GM12878 (cell line): Measurements from ENCODE around the gene CACNG4. TPM values are rescaled to one million over a fixed set of nuclear protein-coding genes. Genes with fewer than 3 reads are reported as not detected.

Experiments
- ATAC-seq: fragments of 200-7000 bp; cut with Tn5 transposase; 3 replicates; pipeline ENCODE4 v1.9.1; 2020; ENCODE audit warnings: mild to moderate bottlenecking, moderate library complexity
- BruUV-seq: library from RNA; stranded (reverse); fragments of 400-500 nt; replicated peaks from 2 replicates; lab custom pipeline; 2021; lab: Mats Ljungman, UMichigan
- CTCF ChIA-PET: fragments of 300-600 bp; sonication (Branson Sonifier 250); formaldehyde crosslinking; extraction: SDS; loops from one replicate; lab custom pipeline; 2021; ENCODE audit warnings: inconsistent platforms; lab: Yijun Ruan, JAX
- POLR2A ChIA-PET: fragments of 350-600 bp; formaldehyde crosslinking; extraction: SDS; loops from one replicate; lab custom pipeline; 2021; ENCODE audit warnings: inconsistent platforms; lab: Charles Lee
- RAD21 ChIA-PET: fragments of 300-600 bp; sonication (Branson Sonifier 250); formaldehyde crosslinking; loops from one replicate; lab custom pipeline; 2023; ENCODE audit warnings: antibody characterized with exemption; ENCODE audit not compliant: unreplicated experiment; lab: Charles Lee
- SMC1A ChIA-PET: fragments of 300-600 bp; sonication (Branson Sonifier 250); formaldehyde crosslinking; loops from one replicate; lab custom pipeline; 2023; ENCODE audit not compliant: unreplicated experiment, uncharacterized antibody; lab: Charles Lee
- DNase-seq: peaks from one replicate; pipeline ENCODE4 v3.0.0-alpha.2; 2011; ENCODE audit warnings: low read depth, low spot score
- FAIRE-seq: peaks from 3 replicates; lab custom pipeline; 2011; peaks lifted over from hg19 to GRCh38; lab: Jason Lieb, UNC
- H2AFZ ChIP-seq: 2 replicates; pipeline ENCODE4 v1.6.0; 2011; ENCODE audit warnings: low read depth, low read length, control low read depth; ENCODE audit not compliant: control insufficient read depth
- H3K27ac ChIP-seq: 2 replicates; pipeline ENCODE4 v1.5.1; 2011; ENCODE audit warnings: control low read depth; ENCODE audit not compliant: control insufficient read depth, insufficient read depth
- H3K27me3 ChIP-seq, 2 experiments: replicated peaks in 1 of 2; 2 replicates each; pipeline versions ENCODE4 v1.6.0 to v1.6.1; 2011; ENCODE audit warnings: low read length in 1 of 2; ENCODE audit not compliant: control insufficient read depth in 2 of 2, insufficient read depth in 2 of 2
- H3K36me3 ChIP-seq, 2 experiments: 2 replicates each; pipeline ENCODE4 v1.5.1; 2011; ENCODE audit warnings: low read length in 1 of 2; ENCODE audit not compliant: control insufficient read depth in 2 of 2, insufficient read depth in 2 of 2
- H3K4me1 ChIP-seq: 2 replicates; pipeline ENCODE4 v1.6.1; 2011; ENCODE audit warnings: mild to moderate bottlenecking, low read length, moderate library complexity, mixed read lengths; ENCODE audit not compliant: control insufficient read depth, insufficient read depth
- H3K4me2 ChIP-seq: 2 replicates; pipeline ENCODE4 v1.6.0; 2011; ENCODE audit warnings: control low read depth; ENCODE audit not compliant: control insufficient read depth, insufficient read depth
- H3K4me3 ChIP-seq: fragments of 200-600 bp; sonication (generic); 2 replicates; pipeline ENCODE4 v1.5.1; 2016
- H3K79me2 ChIP-seq: 2 replicates; pipeline ENCODE4 v1.6.0; 2011; ENCODE audit warnings: low read length; ENCODE audit not compliant: control insufficient read depth, insufficient read depth
- H3K9ac ChIP-seq: 2 replicates; pipeline ENCODE4 v1.8.0; 2011; ENCODE audit warnings: low read length, control low read depth, mixed read lengths; ENCODE audit not compliant: control insufficient read depth, insufficient read depth
- H3K9me3 ChIP-seq: replicated peaks from 3 replicates; pipeline ENCODE4 v1.5.1; 2011; ENCODE audit warnings: mild to moderate bottlenecking, low read length; ENCODE audit not compliant: control insufficient read depth, insufficient read depth
- H4K20me1 ChIP-seq: 2 replicates; pipeline ENCODE4 v1.6.0; 2011; ENCODE audit not compliant: control insufficient read depth, insufficient read depth
- CTCF ChIP-seq, 3 experiments: IDR thresholded peaks in 2 of 3; conservative IDR thresholded peaks in 1 of 3; 2 replicates each; pipeline ENCODE4 v1.5.1; 2011; ENCODE audit warnings: low read depth in 3 of 3, low read length in 3 of 3, mild to moderate bottlenecking in 3 of 3, control low read depth in 2 of 3, moderate library complexity in 2 of 3, inconsistent platforms in 1 of 3, mixed read lengths in 1 of 3; ENCODE audit not compliant: control insufficient read depth in 2 of 3, insufficient read depth in 1 of 3; ENCODE audit errors: extremely low read depth in 1 of 3
- IRF4 ChIP-seq: IDR thresholded peaks from 2 replicates; pipeline ENCODE4 v1.6.1; 2011; ENCODE audit warnings: low read depth, low read length
- LARP7 ChIP-seq: fragments of 450-650 bp; IDR thresholded peaks from 2 replicates; pipeline ENCODE4 v1.6.1; 2017; ENCODE audit warnings: mild to moderate bottlenecking
- STAT3 ChIP-seq: IDR thresholded peaks from 2 replicates; pipeline ENCODE4 v1.6.1; 2011; ENCODE audit warnings: low read depth, low read length, improper control_type of control experiment
- ZNF207 ChIP-seq: fragments of 450-650 bp; IDR thresholded peaks from 2 replicates; pipeline ENCODE4 v1.6.1; 2014; ENCODE audit warnings: antibody characterized with exemption, mild to moderate bottlenecking, borderline replicate concordance
- ZZZ3 ChIP-seq: IDR thresholded peaks from 2 replicates; pipeline ENCODE4 v1.6.1; 2011; ENCODE audit warnings: low read depth; ENCODE audit not compliant: control insufficient read depth, insufficient read length
- WGBS: methylation state at CpG from one replicate; pipeline ENCODE4 v1.1.6; 2016; ENCODE audit warnings: low lambda C conversion rate; ENCODE audit not compliant: insufficient replicate concordance, insufficient coverage; ENCODE audit errors: missing lambda C conversion rate; 5-methylcytosine and 5-hydroxymethylcytosine counted together
- in situ Hi-C: fragments of 300-500 bp; cut with MboI; formaldehyde crosslinking; loops from 9 replicates; pipeline ENCODE4 v1.14.3; 2018; ENCODE audit warnings: mixed read lengths
- intact Hi-C: fragments of 100-400 bp; cut with micrococcal nuclease; formaldehyde crosslinking; loops from one replicate; pipeline ENCODE4 v1.14.2; 2022; ENCODE audit not compliant: unreplicated experiment
- polyA plus RNA-seq, 11 experiments: library from polyadenylated mRNA; depleted of rRNA in 4 of 11; unstranded in 6 of 11; stranded (reverse) in 5 of 11; fragments of >200 nt; fragmentation: Nextera tagmentation in 4 of 11; fragmentation: Illumina TruSeq in 1 of 11; extraction: Ambion mirVana in 4 of 11; extraction: Trizol in 1 of 11; gene quantifications; 1 replicate in 1 of 11; 2 replicates in 10 of 11; pipeline versions ENCODE4 v1.2.1 to v1.2.3, GENCODE V29; 2011 to 2016; ENCODE audit warnings: inconsistent platforms in 2 of 11, missing spikeins in 2 of 11, low read depth in 1 of 11
- total RNA-seq, 4 experiments: library from RNA; depleted of rRNA in 3 of 4; stranded (reverse); fragments of >200 nt in 3 of 4; fragmentation: Illumina TruSeq in 1 of 4; extraction: Trizol in 1 of 4; gene quantifications; 2 replicates each; pipeline versions ENCODE4 v1.2.1 to v1.2.3, GENCODE V29; 2013 to 2021
- TF ChIP-seq, protein P1 (sequence below): fragments of 450-650 bp; formaldehyde crosslinking; IDR thresholded peaks from 2 replicates; pipeline ENCODE4 v1.4.0; 2020; ENCODE audit warnings: mild to moderate bottlenecking, moderate library complexity

CACNG4 gene
- total and polyA plus RNA-seq, 10 of the 15 experiments (the other 5 are each of a cell fraction or from before 2014, with no cell fraction given) = 0.08 TPM; not detected in 8

DNA sequence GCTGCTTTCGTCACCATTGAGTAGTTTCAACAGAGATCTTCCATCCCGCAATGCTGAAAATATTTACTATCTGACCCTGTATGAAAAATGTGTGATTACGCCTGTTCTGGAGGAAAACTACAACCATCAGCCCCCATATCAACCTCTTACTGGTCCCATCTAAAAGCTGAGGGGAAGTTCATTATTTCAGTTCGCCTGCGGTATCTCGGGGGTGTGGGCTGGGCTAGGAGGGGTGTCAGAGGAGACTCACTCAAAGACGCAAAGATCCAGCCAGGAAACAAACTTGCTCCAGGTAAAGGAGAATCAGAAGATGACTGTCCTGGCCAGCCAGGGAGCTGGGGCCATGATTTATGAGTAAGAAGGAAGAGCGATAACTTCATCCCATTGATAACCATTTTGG lies 93.5 kb downstream of the CACNG4 start:
- Histone ChIP-seq H2AFZ (no peak overlapping the region), H3K4me2 (no peak overlapping the region), H3K27ac (no peak overlapping the region), H3K4me1 (no peaks in the 10 kb centered on the region), H3K27me3 (no peaks in the 10 kb centered on the region), H3K79me2 (no peaks in the 10 kb centered on the region), H4K20me1 (no peaks in the 10 kb centered on the region), H3K9ac (no peak overlapping the region), H3K9me3 (no peaks in the 10 kb centered on the region), H3K4me3 (no peak overlapping the region), H3K36me3 (no peaks in the 10 kb centered on the region)
- CTCF ChIA-PET = no interaction called here
- TF ChIP-seq STAT3 (no peak), LARP7 (no peak)
- SMC1A ChIA-PET = interaction anchor here (0.6 kb wide), 1 partner anchor 24 kb away, joined by 3 read pairs; no protein-coding TSS in a partner anchor
- WGBS = 84% methylated on average over 8 of the region's 8 CpGs
- ATAC-seq = no peak
- FAIRE-seq = no peak
- no TSS peak for BruUV-seq
- DNase-seq = no peak
- in situ Hi-C loops (no loop called here), intact Hi-C loops (no loop called here)
- RAD21 ChIA-PET = no interaction called here
- POLR2A ChIA-PET = interaction anchor here (0.9 to 1.0 kb wide), 2 partner anchors 11 to 13 kb away, joined by 4 to 9 read pairs; no protein-coding TSS in a partner anchor

DNA sequence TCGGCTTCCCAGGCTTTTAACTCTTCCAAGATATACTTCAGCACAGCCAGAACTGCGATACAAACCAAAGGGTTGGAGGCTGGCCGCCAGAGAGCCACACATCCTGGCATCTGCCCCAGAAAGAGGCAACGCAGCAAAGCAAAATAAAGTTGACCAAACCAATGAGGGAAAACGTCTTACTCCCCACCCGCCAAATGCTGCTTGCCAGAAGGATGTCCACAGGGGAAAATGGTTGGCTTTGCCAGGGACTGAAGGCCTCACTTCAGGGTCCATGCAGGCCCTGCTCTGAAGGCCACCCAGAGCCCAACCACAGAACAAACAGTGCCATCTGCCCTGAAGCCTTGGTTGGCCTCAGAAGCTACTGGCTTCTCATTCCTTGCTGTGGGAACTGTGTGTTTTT lies 94.9 kb downstream of the CACNG4 start:
- H3K4me1 ChIP-seq = no peaks in the 10 kb centered on the region
- ChIA-PET RAD21 (no interaction called here), POLR2A (no interaction called here), SMC1A (no interaction called here), CTCF (no interaction called here)
- no peaks in the 10 kb centered on the region for H3K27me3 ChIP-seq
- BruUV-seq = no TSS peak
- no peaks in the 10 kb centered on the region for H3K9me3 ChIP-seq
- H3K9ac ChIP-seq = no peak overlapping the region
- no peaks in the 10 kb centered on the region for H3K79me2 ChIP-seq
- intact Hi-C loops (no loop called here), in situ Hi-C loops (no loop called here)
- ATAC-seq (no peak), FAIRE-seq (no peak), DNase-seq (no peak)
- no peaks in the 10 kb centered on the region for H3K36me3 ChIP-seq
- H2AFZ ChIP-seq = no peak overlapping the region
- H3K27ac ChIP-seq = no peak overlapping the region
- no peaks in the 10 kb centered on the region for H4K20me1 ChIP-seq
- 82% methylated on average over 6 of the region's 6 CpGs for WGBS
- no peak overlapping the region for H3K4me2 ChIP-seq
- no peak overlapping the region for H3K4me3 ChIP-seq
- no peak for TF ChIP-seq ZZZ3
- no peak for TF ChIP-seq CTCF (IDR thresholded peaks at IDR 0.05 in 2 of 3, conservative IDR thresholded peaks at IDR 0.05 in 1 of 3; ENCODE audit: control insufficient read depth in 2 of 3, extremely low read depth in 1 of 3, insufficient read depth in 1 of 3, low read depth in 3 of 3, low read length in 3 of 3)
- TF ChIP-seq, protein P1, sequence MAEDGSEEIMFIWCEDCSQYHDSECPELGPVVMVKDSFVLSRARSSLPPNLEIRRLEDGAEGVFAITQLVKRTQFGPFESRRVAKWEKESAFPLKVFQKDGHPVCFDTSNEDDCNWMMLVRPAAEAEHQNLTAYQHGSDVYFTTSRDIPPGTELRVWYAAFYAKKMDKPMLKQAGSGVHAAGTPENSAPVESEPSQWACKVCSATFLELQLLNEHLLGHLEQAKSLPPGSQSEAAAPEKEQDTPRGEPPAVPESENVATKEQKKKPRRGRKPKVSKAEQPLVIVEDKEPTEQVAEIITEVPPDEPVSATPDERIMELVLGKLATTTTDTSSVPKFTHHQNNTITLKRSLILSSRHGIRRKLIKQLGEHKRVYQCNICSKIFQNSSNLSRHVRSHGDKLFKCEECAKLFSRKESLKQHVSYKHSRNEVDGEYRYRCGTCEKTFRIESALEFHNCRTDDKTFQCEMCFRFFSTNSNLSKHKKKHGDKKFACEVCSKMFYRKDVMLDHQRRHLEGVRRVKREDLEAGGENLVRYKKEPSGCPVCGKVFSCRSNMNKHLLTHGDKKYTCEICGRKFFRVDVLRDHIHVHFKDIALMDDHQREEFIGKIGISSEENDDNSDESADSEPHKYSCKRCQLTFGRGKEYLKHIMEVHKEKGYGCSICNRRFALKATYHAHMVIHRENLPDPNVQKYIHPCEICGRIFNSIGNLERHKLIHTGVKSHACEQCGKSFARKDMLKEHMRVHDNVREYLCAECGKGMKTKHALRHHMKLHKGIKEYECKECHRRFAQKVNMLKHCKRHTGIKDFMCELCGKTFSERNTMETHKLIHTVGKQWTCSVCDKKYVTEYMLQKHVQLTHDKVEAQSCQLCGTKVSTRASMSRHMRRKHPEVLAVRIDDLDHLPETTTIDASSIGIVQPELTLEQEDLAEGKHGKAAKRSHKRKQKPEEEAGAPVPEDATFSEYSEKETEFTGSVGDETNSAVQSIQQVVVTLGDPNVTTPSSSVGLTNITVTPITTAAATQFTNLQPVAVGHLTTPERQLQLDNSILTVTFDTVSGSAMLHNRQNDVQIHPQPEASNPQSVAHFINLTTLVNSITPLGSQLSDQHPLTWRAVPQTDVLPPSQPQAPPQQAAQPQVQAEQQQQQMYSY (CRISPR knock-in tag) = no peak
- TF ChIP-seq ZNF207 = no peak
- no peak for TF ChIP-seq IRF4
